ENCODE measurements around the gene TCAP.

The TCAP gene

DNA sequence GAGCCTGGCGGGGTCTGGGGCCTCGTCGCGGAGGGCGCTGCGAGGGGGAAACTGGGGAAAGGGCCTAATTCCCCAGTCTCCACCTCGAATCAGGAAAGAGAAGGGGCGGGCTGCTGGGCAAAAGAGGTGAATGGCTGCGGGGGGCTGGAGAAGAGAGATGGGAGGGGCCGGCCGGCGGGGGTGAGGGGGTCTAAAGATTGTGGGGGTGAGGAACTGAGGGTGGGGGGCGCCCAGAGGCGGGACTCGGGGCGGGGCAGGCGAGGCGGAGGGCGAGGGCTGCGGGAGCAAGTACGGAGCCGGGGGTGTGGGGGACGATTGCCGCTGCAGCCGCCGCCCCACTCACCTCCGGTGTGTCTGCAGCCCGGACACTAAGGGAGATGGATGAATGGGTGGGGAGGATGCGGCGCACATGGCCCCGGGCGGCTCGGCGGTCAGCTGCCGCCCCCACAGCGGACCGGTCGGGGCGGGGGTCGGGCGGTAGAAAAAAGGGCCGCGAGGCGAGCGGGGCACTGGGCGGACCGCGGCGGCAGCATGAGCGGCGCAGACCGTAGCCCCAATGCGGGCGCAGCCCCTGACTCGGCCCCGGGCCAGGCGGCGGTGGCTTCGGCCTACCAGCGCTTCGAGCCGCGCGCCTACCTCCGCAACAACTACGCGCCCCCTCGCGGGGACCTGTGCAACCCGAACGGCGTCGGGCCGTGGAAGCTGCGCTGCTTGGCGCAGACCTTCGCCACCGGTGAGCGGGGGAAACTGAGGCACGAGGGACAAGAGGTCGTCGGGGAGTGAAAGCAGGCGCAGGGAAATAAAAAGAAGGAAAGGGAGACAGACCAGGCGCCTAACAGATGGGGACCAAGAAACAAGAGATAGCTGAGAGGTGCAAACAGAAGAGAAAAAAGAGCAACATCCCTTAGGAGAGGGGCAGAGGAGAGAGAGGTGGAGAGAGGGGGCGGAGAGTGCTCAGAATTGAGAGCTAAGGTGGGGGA lies 3.1 kb downstream of the TCAP start, which contains the start of gene PNMT:
PNMT (plus strand) TSS at position 509 of the 980 bp plus-strand sequence; CDS start at position 532, 23 bp downstream.
- DNase-seq = peak; percentile 37

DNA sequence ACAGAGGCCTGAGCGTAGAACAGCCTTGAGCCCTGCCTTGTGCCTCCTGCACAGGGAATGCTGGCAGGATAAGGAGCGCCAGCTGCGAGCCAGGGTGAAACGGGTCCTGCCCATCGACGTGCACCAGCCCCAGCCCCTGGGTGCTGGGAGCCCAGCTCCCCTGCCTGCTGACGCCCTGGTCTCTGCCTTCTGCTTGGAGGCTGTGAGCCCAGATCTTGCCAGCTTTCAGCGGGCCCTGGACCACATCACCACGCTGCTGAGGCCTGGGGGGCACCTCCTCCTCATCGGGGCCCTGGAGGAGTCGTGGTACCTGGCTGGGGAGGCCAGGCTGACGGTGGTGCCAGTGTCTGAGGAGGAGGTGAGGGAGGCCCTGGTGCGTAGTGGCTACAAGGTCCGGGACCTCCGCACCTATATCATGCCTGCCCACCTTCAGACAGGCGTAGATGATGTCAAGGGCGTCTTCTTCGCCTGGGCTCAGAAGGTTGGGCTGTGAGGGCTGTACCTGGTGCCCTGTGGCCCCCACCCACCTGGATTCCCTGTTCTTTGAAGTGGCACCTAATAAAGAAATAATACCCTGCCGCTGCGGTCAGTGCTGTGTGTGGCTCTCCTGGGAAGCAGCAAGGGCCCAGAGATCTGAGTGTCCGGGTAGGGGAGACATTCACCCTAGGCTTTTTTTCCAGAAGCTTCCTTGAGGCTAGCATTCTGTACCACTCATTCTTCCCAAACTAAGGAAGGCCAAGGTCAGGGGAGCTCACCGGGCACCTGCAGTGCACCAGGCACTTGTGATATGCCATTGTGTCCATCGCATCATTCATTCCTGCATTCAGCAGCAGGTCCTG lies 5.0 kb downstream of the TCAP start:
- no peak for DNase-seq

DNA sequence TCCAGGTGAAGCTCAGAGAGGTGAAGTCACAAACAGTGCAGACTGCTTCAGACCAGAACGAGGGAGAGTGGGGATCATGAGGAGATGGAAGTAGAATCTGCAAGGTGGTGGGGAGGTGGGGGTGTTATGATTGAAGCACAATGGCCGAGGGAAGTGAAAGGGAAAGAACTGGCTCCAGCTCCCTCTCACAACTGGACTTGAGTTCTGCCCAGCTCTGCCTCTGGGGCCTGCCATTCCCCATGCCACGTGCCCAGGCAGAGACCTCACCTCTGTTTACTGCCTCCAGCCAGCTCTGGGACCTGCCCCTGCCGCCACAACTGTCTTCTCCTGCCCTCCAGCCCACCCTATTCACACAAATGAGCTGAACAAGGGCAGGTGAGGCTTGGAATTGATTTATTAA lies 5.6 kb downstream of the TCAP start:
- DNase-seq = no peak

DNA sequence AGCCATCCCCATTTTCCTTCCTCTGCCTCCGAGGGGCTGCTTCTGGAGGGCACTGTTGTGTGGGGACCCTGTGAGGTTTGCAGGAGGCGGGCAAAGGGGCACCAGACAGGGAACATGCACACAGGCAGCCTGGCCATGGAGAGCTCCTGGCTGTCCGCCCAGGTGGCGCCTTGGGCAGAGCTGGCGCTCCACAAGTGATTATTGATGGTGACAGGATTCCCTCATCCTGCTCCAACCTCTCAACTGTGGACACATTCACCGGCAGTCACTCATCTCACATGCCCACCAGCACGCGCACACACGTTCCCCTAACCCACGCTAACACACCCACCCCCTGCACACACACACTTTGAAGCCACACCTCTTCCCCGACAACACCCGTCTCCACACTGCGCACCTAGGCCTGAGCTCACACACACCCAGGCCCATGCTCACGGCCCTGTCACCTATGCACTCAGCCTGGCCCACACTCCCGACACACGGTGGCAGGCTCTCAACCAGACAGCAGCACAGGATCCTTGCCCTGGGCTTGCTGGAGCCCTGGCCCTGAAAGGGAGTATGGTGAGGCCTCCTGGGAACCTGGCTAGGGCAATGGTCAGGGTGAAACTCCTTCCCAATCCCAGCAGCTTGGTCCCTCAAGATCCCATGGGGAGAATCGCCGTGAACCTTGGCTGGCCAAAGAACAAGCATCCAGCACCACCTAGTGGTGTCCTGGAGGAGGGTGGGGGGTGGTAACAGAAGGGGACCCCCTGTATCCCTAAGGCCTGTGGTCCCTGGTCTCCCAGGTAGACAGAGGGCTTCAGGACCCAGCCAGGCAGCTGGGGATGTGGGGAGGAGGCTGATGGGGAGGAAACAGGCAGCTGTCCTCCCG lies 6.7 kb downstream of the TCAP start:
- no peak for DNase-seq

DNA sequence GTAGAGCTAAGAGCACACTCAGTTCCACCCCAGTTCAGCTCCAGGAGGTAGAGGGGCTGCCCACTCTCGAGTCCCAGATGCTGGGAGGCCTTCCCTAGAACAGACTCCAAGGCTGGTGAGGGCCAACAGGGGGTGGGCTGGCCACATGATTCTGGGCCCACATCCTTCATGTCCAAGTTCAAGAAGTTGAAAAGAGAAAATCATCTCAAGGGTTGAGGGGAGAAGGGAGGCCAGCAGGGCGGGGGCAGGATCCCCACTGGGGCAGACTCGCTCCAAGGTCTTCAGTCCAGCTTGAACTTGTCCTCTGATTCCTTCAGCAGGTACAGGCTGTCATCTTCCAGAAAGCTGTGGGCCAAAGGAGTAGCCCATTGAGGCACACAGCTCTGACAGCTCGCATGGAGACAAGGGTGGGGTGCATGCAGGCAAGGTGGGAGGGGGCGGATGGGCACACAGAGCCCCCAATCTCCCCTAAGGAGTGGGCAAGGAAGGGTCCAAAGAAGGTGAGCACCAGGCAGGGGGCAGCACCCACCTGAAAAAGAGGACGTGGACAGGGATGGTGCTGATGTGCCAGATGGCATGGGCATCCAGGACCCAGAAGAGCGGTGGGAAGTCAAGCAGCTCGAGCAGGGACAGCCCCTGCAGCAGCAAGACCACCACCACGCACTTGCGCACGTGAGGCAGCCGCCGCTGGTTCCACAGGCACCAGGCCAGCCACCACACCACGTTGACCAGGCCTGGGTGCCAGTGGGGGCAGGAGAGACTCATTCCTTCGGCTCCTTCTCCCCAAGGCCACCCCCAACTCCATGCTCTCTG lies 7.6 kb downstream of the TCAP start:
- no peak for DNase-seq

DNA sequence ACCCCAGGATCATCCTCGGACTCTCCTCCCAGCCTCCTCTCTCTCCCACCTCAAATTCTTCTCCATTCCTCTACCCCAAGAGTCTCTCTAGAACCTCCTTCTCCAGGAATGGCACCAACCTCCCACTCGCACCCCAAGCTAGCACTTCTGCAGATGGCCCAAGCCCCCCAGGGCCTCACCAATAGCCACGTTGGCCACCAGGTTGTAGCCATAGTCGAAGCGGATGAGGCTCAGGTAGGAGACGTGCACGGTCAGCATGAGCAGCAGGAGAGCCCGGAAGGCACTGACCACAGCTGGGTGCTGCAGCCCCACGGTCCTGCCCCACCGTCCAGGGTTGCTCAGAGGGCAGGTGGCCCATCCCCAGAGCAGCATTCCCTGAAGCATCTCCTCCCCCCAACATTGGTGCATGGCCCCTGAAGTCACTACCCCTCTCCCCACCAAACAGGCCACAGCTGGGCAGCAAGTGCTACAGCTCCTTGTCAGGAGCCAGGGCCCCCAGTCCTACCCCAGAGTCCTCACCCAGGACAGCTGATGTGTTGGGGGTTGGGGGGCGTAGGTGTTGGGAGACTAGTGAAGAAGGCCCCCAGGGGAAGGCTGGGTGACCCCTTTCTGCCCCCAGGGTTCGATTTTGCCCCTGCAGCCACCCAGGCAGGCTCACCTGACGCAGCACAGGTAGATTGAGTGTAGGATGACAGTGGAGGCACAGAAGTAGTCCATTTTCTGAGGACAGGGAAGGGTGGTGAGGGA lies 8.4 kb downstream of the TCAP start:
- no peak for DNase-seq

DNA sequence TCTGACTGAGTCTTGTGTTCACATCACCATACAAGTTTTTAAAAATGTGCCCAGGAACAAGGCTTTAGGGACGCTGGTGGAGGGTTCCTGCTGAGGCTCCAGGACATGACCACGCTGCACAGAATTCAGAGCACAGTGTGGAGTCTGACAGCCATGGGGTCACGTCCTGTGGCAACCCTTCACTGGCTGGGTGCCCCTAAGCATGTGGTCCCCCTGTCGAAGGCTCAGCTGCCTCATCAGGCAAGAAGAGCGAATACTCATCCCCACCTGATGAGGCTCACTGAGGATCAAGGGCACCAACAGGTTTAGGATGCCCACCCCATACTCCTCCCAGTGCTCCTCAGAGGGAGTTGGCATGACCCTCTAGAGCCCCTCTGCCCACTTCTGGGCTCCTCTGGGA lies 9.0 kb downstream of the TCAP start:
- no peak for DNase-seq

DNA sequence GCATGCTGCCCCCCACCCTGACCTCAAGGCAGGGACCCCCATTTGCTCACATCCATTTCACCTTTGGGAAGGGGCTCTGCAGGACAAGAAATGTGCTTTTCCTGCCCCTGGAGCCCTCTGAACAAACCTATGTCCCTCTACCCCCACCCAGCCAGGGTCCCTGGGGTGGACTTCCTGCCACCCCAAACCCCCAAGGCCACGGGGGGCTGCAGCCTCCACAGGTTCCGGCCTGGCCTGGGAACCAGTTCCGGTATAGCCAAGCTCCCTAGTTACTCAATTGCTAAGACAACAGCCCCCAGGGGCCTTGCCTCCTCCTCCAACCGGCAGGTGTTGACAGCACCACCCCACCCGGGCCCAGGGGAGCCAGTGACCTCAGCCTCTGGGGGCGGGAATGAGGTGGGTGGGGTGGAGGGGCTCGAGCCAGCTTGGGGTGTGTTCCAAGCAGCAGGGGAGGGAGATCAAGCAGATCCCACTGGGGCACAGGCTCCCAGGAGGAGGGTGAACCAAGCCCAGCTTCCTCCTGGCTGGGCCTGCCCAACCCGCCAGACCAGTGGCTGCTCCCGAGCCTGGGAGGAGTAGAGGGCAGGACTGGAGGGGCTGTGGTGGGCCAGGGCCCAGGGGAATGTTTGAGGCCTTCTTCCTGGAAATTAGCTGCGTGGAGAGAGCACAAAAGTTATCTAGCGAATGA lies 9.7 kb downstream of the TCAP start:
- no peak for DNase-seq

DNA sequence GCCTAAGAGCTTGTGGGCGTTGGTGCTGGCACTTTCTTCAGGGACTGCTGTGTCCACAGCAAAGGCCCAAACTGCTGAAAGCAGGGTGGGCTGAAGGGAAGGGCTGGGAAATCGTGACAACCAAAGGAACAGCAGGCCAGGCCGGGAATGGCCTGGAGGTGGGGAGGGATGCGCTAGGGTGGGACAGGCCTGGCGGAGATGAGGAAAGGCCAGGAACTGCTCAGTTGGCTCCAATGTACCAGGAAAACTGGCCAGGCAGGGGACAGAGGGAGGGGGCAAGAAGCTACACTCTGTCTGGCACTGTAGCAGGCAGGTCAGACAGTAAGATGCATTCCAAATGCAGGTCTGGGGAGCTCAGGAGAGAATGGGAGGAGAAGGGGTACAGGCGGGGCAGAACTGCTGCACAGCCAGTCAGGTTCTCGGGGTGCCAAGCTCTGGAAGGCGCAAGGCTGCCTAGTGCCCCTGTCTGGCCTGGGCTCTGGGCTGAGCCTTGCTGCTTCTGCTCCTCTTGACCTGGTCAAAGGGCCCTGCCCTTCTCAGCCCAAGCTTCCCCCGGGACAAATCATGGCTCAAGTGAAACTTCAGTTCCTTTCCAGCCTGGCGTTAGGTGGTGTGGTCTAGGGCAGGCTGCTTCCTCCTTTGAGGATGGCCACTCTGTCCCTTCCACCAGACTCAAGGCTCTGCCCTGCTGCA lies 10.4 kb downstream of the TCAP start:
- no peak for DNase-seq

DNA sequence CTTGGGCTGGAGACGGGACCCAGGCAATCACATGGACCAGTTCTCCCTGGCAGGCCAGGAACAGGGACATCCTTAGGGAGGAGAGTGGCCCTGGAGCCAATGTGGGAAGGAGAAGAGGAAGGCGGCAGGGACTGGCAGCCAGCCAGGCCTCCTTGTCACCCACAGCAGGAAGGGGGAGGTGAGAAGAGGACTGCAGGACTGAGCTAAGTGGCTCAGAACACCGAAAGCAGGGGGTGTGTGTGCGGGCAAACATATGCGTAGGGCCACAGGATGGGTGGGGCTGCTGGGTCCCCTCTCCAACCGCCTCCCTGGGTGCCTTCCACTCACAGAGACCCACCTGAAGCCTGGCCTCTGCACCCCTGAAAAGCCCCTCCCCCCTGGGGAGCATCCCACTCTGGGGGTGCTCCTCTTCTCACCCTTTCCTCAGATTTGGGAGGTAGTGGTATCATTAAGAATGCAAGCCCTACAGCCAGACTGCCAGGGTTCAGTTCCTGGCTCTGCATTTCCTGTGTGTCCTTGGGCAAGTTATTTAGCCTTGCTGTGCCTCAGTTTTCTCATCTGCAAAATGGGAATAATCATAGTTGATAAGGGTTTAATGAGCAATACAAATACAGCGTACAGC lies 11.2 kb downstream of the TCAP start:
- DNase-seq = peak; percentile 88

DNA sequence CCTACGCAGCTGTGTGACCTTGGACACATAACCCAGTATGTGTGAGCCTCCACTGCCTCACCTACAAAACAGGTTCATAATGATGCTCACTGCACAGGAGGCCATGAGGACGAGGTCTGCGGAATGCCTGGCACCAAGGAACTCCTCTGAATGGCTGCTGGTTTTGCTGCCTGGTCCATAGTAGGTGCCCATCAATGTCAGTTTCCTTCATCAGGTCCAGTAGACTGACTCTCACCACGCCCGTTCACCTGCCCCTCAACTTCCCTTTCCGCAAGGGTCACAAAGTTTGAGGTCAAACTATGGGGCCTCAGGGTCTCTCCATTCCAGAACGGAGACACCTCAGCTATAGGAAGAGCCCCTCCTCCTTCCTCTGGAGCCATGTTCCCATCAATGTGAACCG lies 11.9 kb downstream of the TCAP start:
- no peak for DNase-seq

DNA sequence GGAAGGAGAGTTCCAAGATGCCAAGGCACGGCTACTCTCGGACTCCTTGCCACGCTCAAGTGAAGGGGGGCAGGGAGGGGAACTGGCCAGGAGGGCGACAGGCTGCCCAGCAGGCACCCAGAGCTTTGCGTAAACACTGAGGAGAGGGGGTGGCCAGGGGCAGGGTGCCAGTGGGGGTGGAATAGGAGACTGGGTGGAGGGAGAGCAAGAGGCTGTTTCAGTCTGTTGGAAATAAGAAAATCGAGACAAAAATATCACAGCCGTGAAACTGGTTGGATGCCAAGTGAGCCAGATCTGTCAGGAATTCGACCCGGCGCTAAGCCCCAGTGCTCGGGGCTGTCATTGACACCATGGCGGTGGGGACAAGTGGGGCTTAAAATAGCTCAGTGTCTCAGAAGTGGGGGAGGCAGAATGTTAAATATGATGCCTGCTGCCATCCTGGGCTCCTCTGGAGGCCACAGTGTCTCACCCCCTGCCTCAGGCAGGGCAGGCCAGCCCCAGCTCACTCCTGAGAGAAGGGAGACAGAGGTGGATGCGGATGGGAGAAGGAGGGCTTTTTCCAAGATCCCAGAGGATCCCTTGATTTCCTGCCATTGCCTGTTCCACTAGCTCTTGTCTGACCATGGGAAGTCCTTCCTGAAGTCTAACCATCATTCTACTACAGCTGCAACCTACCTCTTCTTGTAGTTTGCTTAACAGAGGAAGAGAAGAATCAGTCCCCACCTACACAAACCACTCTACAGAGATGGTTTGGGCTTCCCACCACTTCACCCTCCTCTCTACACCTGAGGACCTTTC lies 12.6 kb downstream of the TCAP start:
- DNase-seq = peak; percentile 49

DNA sequence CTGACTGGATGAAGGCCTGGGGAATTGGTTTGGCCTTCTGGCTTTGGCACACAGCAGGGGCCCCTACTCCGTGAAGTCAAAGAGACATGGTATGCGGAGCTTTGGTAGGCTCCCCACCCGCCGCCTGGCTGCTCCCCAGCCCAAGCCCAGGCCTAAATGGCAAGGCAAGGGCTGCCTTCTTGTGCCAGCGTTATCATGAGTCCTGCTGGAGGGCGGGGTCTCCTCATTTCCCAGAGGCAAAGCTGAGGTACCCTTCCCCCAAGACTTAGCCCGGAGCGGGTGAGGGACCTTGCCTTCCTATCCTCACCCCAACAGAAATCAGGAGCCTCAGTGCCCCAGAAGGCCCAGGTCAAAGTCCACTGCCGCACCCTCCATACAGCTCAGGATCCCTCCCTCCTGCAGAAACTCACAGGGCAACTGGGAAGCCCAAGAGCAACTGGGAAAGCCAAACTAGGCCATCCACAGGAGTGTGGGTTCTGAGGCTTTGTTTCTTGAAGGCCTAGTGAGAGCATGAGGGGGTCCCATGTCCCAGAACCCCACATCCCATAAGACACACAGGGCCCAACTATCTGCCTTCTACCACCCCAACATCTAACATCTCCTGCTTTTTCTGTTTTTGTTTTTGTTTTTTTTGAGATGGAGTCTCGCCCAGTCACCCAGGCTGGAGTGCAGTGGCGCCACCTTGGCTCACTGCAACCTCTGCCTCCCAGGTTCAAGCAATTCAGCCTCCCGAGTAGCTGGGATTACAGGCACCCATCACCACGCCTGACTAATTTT lies 13.4 kb downstream of the TCAP start:
- DNase-seq = no peak

DNA sequence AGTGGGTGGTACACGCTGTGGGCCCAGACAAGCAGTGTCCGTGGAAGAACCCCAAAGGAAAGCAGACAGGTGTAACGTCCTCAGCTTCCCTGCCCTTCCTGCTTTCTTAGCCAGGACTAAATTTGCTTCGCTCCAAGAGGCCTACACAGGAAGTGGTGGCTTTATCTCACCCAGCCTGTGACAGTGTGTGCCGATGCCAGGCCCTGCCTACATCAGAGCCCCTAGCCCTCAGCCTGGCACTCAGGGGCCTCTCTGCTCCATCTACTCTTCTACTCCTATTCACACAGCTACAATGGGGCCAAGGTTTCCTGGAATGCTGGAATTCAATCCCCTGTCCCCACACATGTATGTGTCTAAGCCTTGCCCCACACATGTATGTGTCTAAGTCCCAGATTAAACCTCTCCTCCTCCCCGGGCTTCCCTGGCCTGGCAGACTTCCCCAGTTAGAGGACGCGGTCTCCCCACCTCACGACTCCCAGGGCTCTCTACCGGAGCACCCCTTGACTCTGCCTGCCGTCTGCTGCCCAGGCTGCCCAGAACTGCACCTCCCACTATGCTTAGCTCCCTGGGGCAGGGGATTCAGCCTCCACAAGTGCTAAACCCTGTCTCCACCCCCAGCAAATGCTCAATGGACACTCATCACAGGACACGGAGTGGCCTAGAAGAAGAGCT lies 14.5 kb downstream of the TCAP start:
- no peak for DNase-seq

DNA sequence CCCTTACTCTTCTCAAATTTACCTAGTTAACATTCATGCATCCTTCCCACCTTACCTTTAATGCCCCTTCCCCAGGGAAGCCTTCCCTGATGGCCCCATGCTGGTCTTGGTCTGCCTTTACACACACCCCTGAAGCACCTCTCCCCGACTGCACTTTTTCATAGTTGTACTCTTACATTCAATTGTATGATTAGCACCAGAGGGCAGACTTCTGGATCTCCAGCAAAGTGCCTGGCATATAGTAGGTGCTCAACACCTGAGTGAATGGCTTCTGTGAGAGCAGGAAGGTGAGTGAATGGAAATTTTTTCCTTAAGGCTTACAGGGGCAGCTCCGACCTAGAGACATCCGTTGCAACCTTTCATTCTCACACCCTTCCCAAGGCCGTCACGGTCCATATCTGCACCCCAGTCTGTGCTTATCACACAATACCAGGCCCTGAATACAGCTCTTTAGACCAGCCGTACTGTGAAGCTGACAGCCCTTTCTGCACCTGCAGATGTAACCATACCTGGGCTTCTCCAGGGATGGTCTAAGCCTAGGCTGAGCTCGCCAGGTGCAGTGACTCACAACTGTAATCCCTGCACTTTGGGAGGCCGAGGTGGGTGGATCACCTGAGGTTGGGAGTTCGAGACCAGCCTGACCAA lies 18.3 kb downstream of the TCAP start:
- DNase-seq = no peak

DNA sequence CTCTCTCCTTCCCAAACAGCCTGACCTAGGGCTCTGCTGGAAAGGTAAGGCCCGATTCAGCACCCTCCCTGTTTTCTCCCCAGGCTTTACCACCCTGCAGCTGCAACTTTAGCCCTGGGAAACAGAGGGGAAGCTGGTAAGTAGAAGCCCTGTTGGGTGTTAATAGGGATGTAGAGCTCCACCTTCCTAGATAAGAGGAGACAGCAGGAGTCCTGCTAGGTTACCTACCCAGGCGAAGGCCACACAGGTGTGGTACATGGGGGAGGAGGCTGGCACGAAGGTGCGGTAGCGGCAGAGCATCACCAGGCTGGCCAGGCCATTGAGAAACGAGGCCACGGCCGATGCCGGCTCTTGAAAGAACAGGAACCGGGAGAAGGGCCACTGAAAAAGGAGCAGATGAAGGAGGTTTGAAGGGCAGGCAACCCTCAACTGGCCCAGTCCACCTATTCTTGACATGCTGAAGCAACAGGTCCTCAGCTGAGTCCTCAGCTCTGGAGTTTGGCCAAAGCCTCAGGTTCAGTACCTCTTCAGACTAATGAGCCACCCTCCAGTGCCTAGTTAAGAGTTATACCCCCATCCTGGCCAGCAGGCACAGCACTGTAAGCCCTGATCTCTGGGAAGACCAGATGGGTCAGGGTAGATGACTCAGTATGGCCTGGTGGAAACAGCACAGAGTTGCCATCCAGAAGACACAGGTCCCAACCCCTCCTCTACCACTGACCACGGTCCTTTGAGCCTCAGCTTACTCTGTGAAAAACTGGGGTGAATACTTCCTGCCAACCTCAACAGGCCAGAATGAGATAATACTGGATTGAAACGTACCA lies 19.4 kb downstream of the TCAP start:
- peak; percentile 27 for DNase-seq
